ENCODE measurements around the gene DNAH3.
A peak's percentile ranks its signal among the peaks of the same experiment; 100 is the strongest.

Gene DNAH3

DNA sequence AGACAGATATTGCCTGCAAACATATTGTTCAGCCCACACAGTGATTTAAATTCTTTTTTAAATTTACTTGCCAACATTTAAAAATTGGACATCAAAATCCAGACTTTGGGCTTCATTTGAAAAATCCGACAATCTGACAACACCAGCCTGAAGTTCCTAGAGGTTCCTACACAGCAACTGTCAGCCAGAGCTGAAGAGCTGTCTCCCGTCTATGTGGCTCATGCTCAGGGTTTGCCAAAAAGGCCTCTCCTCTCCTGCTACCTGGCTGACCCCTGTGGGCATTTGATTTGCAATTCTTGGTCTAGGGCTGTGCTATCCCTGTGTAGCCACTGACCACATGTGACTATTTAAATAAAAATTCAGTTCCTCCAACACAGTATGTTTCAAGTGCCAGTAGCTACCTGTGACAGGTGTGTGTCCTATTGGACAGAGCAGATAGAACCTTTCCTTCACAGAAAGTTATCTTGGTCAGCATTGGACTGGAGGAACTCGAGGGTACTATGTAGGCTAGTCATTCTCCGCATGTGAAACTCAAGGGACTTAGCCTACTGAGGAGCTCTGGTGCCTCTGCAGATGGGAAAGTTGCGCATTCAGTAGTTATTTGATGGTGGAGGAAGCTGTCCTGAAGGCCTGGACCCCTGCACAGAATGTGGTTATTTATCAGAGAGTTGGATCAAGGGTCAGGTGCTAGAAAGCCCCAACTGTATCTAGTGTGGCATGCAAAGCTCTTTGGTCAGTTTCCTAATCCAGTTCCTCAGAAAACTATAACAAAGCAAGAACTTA lies 247.3 kb downstream of the DNAH3 start:
- DNase-seq (ENCODE audit: insufficient read length) (no peak), FAIRE-seq (no peak)
- TF ChIP-seq TAF1 (IDR thresholded peaks at IDR 0.05; ENCODE audit: borderline replicate concordance, low read depth, low read length) (no peak), POLR2A (IDR thresholded peaks at IDR 0.05; ENCODE audit: low read depth, low read length) (no peak), POLR2AphosphoS5 (IDR thresholded peaks at IDR 0.05; ENCODE audit: low read depth, low read length) (no peak)

DNA sequence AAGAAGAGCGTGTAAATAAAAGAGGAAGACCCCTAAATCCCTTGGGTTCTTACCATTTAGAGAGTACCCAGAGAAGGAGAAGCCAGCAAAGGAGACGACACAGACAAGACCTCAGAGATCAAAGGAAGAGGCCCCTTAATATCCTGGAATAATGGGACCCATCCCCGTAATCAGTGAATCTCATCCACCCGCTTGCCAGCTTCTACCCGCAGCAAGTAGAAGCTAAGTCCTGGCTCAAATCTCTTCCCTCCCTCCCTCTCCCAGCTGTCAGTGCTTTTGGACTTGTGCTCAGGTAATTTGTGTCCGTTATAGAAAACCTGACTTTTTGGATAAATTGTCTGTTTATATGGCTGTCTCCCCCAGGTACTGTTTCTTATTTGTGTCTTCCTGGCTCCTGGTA lies 248.2 kb downstream of the DNAH3 start:
- no peak for DNase-seq (ENCODE audit: insufficient read length)
- TF ChIP-seq POLR2A (IDR thresholded peaks at IDR 0.05; ENCODE audit: low read depth, low read length) (no peak; the same call in 1 of the 2 replicates), TAF1 (IDR thresholded peaks at IDR 0.05; ENCODE audit: borderline replicate concordance, low read depth, low read length) (no peak), POLR2AphosphoS5 (IDR thresholded peaks at IDR 0.05; ENCODE audit: low read depth, low read length) (no peak)
- no peak for FAIRE-seq

DNA sequence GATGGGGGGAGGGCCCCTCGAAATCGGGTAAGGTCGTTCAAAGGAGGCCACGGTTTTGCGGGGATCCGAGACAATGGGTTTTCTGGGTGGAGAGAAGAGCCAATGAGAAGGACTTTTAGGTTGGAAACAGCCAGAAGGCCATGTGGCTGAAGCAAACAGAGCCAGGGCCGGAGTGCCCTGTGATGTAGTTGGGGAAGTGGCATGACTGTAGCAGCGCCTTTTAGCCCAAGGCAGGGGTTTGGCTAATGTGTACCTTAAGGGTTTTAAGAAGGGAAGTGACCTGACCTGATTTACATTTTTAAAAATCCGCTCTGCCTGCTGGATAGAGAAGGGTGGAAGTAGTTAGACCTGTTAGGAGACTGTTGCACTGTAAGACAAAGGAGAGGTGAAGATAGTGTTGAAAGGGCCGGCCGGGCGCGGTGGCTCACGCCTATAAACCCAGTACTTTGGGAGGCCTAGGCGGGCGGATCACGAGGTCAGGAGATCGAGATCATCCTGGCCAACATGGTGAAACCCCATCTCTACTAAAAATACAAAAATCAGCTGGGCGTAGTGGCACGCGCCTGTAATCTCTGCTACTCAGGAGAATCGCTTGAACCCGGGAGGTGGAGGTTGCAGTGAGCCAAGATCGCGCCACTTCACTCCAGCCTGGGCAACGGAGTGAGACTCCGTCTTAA lies 249.1 kb downstream of the DNAH3 start:
- TF ChIP-seq POLR2AphosphoS5 (IDR thresholded peaks at IDR 0.05; ENCODE audit: low read depth, low read length): no peak
- TF ChIP-seq POLR2A (IDR thresholded peaks at IDR 0.05; ENCODE audit: low read depth, low read length): no peak; the same call in 1 of the 2 replicates
- TF ChIP-seq TAF1 (IDR thresholded peaks at IDR 0.05; ENCODE audit: borderline replicate concordance, low read depth, low read length): no peak
- FAIRE-seq: peak; percentile 76
- DNase-seq (ENCODE audit: insufficient read length): peak; percentile 14

DNA sequence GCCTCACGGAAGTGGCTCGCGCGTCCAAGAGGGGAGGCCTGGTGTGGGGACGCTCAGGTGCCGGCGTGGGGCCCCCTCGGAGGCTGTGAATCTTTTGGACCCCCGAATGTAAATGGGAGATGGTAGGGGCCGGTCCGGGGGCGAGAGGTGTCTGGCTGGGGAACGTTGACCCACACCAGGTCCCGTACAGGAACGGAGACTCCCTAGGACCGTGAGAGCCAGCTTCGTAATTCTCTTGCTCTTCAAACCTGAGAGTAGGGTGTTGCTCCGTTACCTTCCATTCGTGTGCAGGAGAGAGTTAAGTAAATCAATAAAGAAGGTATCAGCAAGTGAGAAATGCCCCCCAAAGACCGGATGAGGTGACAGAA lies 249.6 kb downstream of the DNAH3 start:
- no peak for DNase-seq (ENCODE audit: insufficient read length)
- no peak for FAIRE-seq
- TF ChIP-seq POLR2A (IDR thresholded peaks at IDR 0.05; ENCODE audit: low read depth, low read length): no peak; the same call in 1 of the 2 replicates
- TF ChIP-seq POLR2AphosphoS5 (IDR thresholded peaks at IDR 0.05; ENCODE audit: low read depth, low read length): no peak
- TF ChIP-seq TAF1 (IDR thresholded peaks at IDR 0.05; ENCODE audit: borderline replicate concordance, low read depth, low read length): no peak

DNA sequence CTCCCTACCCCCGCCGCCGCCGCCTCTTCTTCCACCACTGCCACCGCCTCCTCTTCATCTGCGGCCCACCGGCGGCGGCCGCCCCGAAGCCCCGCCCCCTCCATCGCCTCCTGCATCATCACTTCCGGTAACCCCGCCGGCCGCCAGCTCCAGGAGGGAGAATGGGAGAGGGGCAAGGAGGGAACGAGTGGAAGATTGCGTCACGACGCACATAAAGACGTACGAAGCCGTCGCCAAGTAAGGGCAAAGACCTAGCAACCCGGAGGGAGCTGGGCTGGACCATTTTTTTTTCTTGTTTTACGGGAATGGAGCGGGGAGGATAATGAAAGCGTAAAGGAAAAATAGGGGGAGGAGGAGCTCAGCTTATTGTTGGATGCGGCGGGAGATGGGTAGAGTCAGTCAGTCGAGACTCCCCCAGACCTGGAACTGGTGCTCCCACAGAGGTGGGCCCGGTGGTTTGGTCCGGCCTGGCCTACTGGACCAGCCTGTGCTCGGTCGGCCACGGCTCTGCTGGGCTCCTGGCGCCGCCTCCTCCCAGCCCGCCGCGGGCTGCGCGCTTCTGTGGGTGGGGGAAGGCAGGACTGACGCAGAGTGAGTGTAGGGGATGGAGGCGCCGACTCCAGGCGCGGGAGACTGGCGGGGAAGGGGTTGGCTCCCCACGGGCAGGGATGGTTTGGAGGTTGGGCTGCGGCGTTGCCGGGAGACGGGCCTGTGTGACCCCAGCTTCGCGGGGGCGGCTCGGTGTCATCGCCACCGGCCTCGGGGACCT lies 250.2 kb downstream of the DNAH3 start, which contains the start of the genes DCUN1D3 and LYRM1:
DCUN1D3 (minus strand) TSS at position 60 of the 769 bp plus-strand sequence. CDS start 37,820 bp downstream, outside the sequence.
LYRM1 (plus strand) TSS at position 473 of the 769 bp plus-strand sequence. CDS start 14,785 bp downstream, outside the sequence.
- DNase-seq (ENCODE audit: insufficient read length): peak; percentile 79
- 0 out of 2 replicates have a peak, but pooled peaks have one; percentile 13 for TF ChIP-seq TAF1 (IDR thresholded peaks at IDR 0.05; ENCODE audit: borderline replicate concordance, low read depth, low read length)
- TF ChIP-seq POLR2AphosphoS5 (IDR thresholded peaks at IDR 0.05; ENCODE audit: low read depth, low read length): peak; percentile 83
- peak; percentile 82; the same call in 1 of the 2 replicates for TF ChIP-seq POLR2A (IDR thresholded peaks at IDR 0.05; ENCODE audit: low read depth, low read length)
- FAIRE-seq: peak; percentile 91

DNA sequence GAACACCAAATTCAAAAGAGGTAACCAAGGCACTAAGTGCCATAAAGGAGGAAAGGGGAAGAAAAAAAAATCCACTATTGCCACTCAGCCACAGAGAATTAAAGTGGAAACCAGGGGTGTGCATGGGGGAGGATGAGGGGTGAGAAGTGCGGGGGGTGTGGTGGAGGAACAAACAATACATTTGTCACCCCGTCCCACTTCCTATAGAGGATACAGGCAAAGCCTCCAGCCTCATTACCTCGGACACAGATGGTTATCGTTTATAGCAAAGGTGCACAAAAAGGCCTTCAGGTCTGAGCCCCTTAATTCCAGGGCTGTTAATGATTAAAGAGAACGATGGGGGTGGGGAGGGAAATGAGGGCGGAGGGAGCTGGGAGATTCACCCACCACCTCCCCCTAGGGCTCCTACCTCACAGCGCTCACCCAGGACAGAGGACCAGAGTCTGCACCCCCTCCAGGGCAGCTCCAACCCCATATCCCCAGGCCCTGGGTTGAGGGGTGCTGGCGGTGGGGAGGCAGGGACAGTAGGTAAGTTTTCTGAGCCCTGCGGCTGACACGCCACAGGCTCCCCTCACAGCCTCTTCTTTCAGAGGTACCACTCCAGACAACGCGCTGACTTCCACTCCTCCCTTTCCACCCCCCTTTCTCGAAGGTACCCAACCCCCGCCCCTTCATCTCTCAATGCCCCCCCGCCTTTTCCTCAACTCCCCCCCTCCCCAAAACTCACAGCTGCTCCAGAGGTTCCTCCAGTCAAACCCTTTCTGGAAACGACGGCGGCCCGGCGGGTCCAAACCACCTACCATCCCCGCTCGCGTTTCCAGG lies 251.0 kb downstream of the DNAH3 start:
- TF ChIP-seq POLR2A (IDR thresholded peaks at IDR 0.05; ENCODE audit: low read depth, low read length): no peak
- no peak for TF ChIP-seq POLR2AphosphoS5 (IDR thresholded peaks at IDR 0.05; ENCODE audit: low read depth, low read length)
- TF ChIP-seq TAF1 (IDR thresholded peaks at IDR 0.05; ENCODE audit: borderline replicate concordance, low read depth, low read length): no peak
- peak; percentile 14 for FAIRE-seq
- peak; percentile 27 for DNase-seq (ENCODE audit: insufficient read length)

DNA sequence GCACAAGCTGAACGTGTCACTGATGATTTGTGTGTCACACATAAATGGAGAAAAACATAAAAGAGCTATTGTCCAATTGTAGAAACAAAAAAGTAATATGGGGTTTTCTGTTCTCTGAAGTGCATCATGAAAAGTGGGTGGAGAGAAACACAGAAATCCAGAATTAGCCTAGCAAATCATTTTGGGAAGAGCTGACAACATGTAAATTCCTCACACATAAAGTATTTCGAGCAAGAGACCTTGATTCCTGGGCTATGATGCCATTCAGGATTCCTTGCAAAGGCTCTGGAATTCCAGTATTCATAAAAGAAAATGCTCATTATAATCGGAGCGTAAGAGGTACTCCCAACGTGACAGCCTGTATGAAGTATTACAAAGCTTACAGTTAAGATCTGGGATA lies 251.6 kb downstream of the DNAH3 start:
- DNase-seq (ENCODE audit: insufficient read length) (no peak), FAIRE-seq (no peak)
- no peak for TF ChIP-seq POLR2AphosphoS5 (IDR thresholded peaks at IDR 0.05; ENCODE audit: low read depth, low read length)
- no peak for TF ChIP-seq TAF1 (IDR thresholded peaks at IDR 0.05; ENCODE audit: borderline replicate concordance, low read depth, low read length)
- no peak for TF ChIP-seq POLR2A (IDR thresholded peaks at IDR 0.05; ENCODE audit: low read depth, low read length)

DNA sequence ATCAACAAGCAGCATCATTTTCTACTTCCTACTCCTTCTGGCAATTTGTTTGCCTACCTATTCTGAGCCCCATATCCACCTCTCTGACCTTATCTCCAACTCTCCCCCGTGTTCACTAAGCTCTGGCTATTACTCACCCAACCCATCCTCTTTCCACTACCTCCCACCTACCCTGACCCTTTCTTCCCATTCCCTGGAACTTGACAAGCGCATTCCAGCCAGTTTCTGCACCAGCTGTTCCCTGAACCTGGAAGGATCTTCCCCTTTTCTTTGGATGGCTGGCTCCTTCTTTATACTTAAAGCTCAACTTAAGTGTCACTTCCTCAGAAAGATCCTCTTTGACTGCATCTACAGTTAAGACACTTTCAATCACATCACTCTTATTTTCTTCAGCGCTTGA lies 252.7 kb downstream of the DNAH3 start:
- TF ChIP-seq POLR2AphosphoS5 (IDR thresholded peaks at IDR 0.05; ENCODE audit: low read depth, low read length) (no peak), TAF1 (IDR thresholded peaks at IDR 0.05; ENCODE audit: borderline replicate concordance, low read depth, low read length) (no peak), POLR2A (IDR thresholded peaks at IDR 0.05; ENCODE audit: low read depth, low read length) (no peak)
- DNase-seq (ENCODE audit: insufficient read length) (no peak), FAIRE-seq (no peak)

DNA sequence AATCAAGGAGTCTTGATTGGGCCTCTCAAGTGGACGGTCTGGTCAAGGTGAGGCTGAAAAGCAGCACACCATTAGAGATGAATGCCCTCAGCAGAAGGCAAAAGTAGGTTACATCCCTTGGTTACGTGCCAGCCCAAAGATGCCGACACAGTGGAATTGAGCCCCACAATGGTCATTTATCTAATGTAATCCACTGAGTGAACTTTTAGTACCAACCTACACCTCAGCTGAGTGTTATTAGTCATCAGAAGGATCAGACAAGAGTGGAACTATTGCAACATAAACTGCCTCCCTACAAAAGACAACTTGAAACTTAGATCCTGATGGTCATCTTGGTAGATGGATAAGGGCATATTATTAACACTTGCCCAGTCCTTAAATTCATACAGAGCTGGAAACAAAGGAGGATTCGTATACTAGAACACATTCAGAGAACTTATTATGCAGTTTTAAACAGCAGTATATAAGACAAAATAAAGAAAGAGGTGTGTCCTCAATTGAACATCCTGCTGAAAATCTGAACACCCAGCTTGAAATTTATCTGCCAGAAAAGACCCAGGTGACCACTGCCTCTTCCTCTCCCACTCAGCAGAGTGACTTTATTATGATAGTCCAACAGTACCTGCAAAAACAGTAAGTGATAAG lies 253.3 kb downstream of the DNAH3 start:
- no peak for DNase-seq (ENCODE audit: insufficient read length)
- no peak for FAIRE-seq
- TF ChIP-seq TAF1 (IDR thresholded peaks at IDR 0.05; ENCODE audit: borderline replicate concordance, low read depth, low read length) (no peak), POLR2A (IDR thresholded peaks at IDR 0.05; ENCODE audit: low read depth, low read length) (no peak), POLR2AphosphoS5 (IDR thresholded peaks at IDR 0.05; ENCODE audit: low read depth, low read length) (no peak)

DNA sequence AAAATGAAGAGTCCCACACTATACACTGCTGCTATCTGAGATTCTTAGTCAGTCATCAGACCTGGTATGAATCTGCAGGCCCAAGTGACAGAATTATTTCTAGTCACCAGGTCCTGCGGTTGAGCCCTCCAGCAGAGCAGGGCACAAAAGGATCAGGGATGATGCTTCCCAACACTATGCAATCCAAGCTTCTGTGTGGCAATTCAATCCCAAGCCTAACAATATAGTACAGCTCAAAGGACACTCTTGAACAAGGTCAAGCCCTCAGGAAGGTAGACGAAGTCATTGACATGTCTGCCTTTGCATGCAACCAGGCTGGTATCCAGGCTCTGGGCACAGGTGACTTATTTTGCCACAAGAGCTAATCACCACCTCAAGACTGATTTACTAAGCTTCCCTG lies 256.3 kb downstream of the DNAH3 start:
- TF ChIP-seq POLR2AphosphoS5 (IDR thresholded peaks at IDR 0.05; ENCODE audit: low read depth, low read length) (no peak), TAF1 (IDR thresholded peaks at IDR 0.05; ENCODE audit: borderline replicate concordance, low read depth, low read length) (no peak)

More for the DNA sequence above, 256.3 kb downstream of the DNAH3 start:
- FAIRE-seq (no peak), DNase-seq (ENCODE audit: insufficient read length) (no peak)
